Left colon (tissue), 2 donors: Measurements from ENCODE around the gene LRBA. TPM values are rescaled to one million over a fixed set of nuclear protein-coding genes. Genes with fewer than 3 reads are reported as not detected.
A peak's percentile ranks its signal among the peaks of the same experiment; 100 is the strongest.

Experiments used
- ATAC-seq: fragments of 200-7000 bp; cut with Tn5 transposase; one replicate; pipeline ENCODE4 v1.9.1; 2020; ENCODE audit warnings: mild to moderate bottlenecking, moderate library complexity
- DNase-seq, 2 donors: peaks; one replicate each; pipeline ENCODE4 v3.0.0-alpha.2; 2020
- intact Hi-C, 2 donors: fragments of 100-400 bp; cut with DNase I in 1 of 2; cut with micrococcal nuclease in 1 of 2; formaldehyde crosslinking; loops; one replicate each; pipeline versions ENCODE4 v1.11.2 to v1.14.0; 2022; cut with DNase I, micrococcal nuclease
- total RNA-seq, 2 donors: library from RNA; stranded (reverse); fragmentation: NEBNext Ultra II Directional; extraction: Animal tissue kit (Norgen Biotek cat#: 25700); gene quantifications; one replicate each; pipeline ENCODE4 v1.2.1, GENCODE V29; 2021
- donor health status: DM: no; HTN: no; CAD: no.
- donor health status: DM: yes; HTN: yes; CAD: no.

Gene LRBA
- total RNA-seq, 2 donors from 2014 or later, result 65.7 to 80.0 TPM

- no peak for ATAC-seq
- DNase-seq, result no peak
- intact Hi-C loops, result loop anchor here in 1 of 2 donors (10.0 kb wide), 1 partner anchor 151 kb away; no protein-coding TSS in a partner anchor
Measured at GRCh38 chr4:150723727-150724411, 291.2 kb downstream of the LRBA start.

- DNase-seq, result peak; percentile 88 to 95
- intact Hi-C loops, result loop anchor here in 1 of 2 donors (10.0 kb wide), 1 partner anchor 152 kb away; no protein-coding TSS in a partner anchor
- peak; percentile 99 for ATAC-seq
Measured at GRCh38 chr4:150722908-150723362, 292.1 kb downstream of the LRBA start.

- ATAC-seq (no peak), DNase-seq (no peak)
- intact Hi-C loops, result loop anchor here in 1 of 2 donors (10.0 kb wide), 1 partner anchor 154 kb away; no protein-coding TSS in a partner anchor
Measured at GRCh38 chr4:150720973-150721518, 294.0 kb downstream of the LRBA start.

GRCh38 chr4:150717952-150718351 lies 297.1 kb downstream of the LRBA start:
- no peak for ATAC-seq
- DNase-seq, result no peak
- intact Hi-C loops, result no loop called here

GRCh38 chr4:150714462-150715438 lies 300.3 kb downstream of the LRBA start:
- intact Hi-C loops, result no loop called here

GRCh38 chr4:150713251-150713650 lies 301.8 kb downstream of the LRBA start:
- intact Hi-C loops, result no loop called here
- ATAC-seq (no peak), DNase-seq (no peak)

More at GRCh38 chr4:150714462-150715438, 300.3 kb downstream of the LRBA start:
- no peak for DNase-seq
- no peak for ATAC-seq

- intact Hi-C loops, result no loop called here
- no peak for ATAC-seq
- DNase-seq, result no peak
Measured at GRCh38 chr4:150710770-150711375, 304.2 kb downstream of the LRBA start.

- DNase-seq (no peak), ATAC-seq (no peak)
- intact Hi-C loops, result no loop called here
Measured at GRCh38 chr4:150708004-150708403, 307.1 kb downstream of the LRBA start.

GRCh38 chr4:150699599-150699998 lies 315.5 kb downstream of the LRBA start:
- no peak for ATAC-seq
- intact Hi-C loops, result no loop called here
- no peak for DNase-seq

GRCh38 chr4:150695162-150695561 lies 319.9 kb downstream of the LRBA start:
- intact Hi-C loops, result no loop called here
- no peak for ATAC-seq

GRCh38 chr4:150694438-150694837 lies 320.6 kb downstream of the LRBA start:
- intact Hi-C loops, result no loop called here
- ATAC-seq (no peak), DNase-seq (no peak)

More at GRCh38 chr4:150695162-150695561, 319.9 kb downstream of the LRBA start:
- DNase-seq, result no peak

- intact Hi-C loops, result no loop called here
Measured at GRCh38 chr4:150683775-150684350, 331.2 kb downstream of the LRBA start.

GRCh38 chr4:150682126-150682525 lies 333.0 kb downstream of the LRBA start:
- intact Hi-C loops, result no loop called here
- DNase-seq (no peak), ATAC-seq (no peak)

More at GRCh38 chr4:150683775-150684350, 331.2 kb downstream of the LRBA start:
- ATAC-seq (no peak), DNase-seq (no peak)

GRCh38 chr4:150681063-150681462 lies 334.0 kb downstream of the LRBA start:
- ATAC-seq (no peak), DNase-seq (no peak)
- intact Hi-C loops, result no loop called here

- DNase-seq, result no peak
- ATAC-seq, result no peak
- intact Hi-C loops, result no loop called here
Measured at GRCh38 chr4:150680651-150681050, 334.4 kb downstream of the LRBA start.

GRCh38 chr4:150679765-150680343 lies 335.2 kb downstream of the LRBA start:
- ATAC-seq, result no peak
- intact Hi-C loops, result no loop called here
- DNase-seq, result no peak

- intact Hi-C loops, result no loop called here
- ATAC-seq (no peak), DNase-seq (no peak)
Measured at GRCh38 chr4:150679018-150679764, 335.9 kb downstream of the LRBA start.
